SHP77 treated with DMSO at 0.1 percent for 48 hours (cell line): ENCODE measurements around the gene NDUFC1.
"Not testable (repeated sequence)": the region's sequence is repeated elsewhere in the genome, so short reads cannot be mapped to it uniquely, and the experiment has no call there.

Experiments used
- DNase-seq: peaks from one replicate; lab custom pipeline; 2025; lab: John Stamatoyannopoulos, UW

The NDUFC1 gene

GRCh38 chr4:139301821-139302611 lies at the start of gene NDUFC1:
NDUFC1 (minus strand) TSS chr4:139302477; CDS start chr4:139295798, 6,679 bp downstream.
- no peak for DNase-seq

- no peak for DNase-seq
Measured at GRCh38 chr4:139337612-139338011, 35.3 kb upstream of the NDUFC1 start.

GRCh38 chr4:139333046-139333445 lies 30.8 kb upstream of the NDUFC1 start:
- DNase-seq = no peak

GRCh38 chr4:139331185-139331584 lies 28.9 kb upstream of the NDUFC1 start:
- DNase-seq = no peak

DNA sequence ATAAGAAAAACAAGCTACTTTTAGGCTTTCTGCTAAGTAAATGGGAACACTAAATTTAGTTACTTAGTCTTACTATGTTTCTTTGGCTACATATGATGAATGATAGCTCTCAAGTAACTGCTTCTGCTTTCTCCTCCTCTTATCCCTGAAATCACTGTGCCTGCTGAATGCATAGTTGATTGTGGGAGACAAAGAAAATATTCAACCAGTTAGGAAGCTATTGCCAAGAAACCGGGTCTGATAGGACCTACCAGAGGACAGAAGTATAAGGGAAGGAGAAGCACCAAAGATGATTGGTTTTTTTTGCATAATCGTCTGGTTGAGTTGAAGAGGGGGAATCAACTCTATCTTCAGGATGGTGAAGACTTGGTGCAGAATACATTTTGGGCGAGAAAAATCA lies 28.0 kb upstream of the NDUFC1 start:
- DNase-seq = no peak

GRCh38 chr4:139329665-139330200 lies 27.5 kb upstream of the NDUFC1 start:
- DNase-seq = no peak

- no peak for DNase-seq
Measured at GRCh38 chr4:139324620-139325019, 22.3 kb upstream of the NDUFC1 start.

- DNase-seq = not testable (repeated sequence)
Measured at GRCh38 chr4:139322541-139322940, 20.3 kb upstream of the NDUFC1 start.

GRCh38 chr4:139322070-139322469 lies 19.8 kb upstream of the NDUFC1 start:
- not testable (repeated sequence) for DNase-seq

- no peak for DNase-seq
Measured at GRCh38 chr4:139319571-139319970, 17.3 kb upstream of the NDUFC1 start.

DNA sequence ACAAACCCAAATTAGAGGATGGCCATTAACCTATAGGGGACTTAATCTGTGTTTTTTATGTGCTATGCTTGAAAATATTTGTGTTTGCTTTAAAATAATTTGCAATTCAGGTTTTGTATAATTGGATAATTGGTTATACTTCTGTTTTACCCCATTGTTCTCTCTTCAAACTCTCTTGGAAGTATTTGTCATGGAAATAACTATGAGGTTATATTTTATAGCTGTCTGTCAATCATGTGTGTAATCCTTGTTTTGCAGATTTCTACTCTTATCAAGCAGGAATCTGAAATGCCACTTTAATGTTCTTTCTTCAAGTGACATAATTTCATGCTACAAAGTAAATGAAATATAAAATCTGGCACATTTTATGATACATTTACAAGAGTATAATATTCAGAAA lies 15.4 kb upstream of the NDUFC1 start:
- no peak for DNase-seq

- no peak for DNase-seq
Measured at GRCh38 chr4:139316733-139317132, 14.5 kb upstream of the NDUFC1 start.

DNA sequence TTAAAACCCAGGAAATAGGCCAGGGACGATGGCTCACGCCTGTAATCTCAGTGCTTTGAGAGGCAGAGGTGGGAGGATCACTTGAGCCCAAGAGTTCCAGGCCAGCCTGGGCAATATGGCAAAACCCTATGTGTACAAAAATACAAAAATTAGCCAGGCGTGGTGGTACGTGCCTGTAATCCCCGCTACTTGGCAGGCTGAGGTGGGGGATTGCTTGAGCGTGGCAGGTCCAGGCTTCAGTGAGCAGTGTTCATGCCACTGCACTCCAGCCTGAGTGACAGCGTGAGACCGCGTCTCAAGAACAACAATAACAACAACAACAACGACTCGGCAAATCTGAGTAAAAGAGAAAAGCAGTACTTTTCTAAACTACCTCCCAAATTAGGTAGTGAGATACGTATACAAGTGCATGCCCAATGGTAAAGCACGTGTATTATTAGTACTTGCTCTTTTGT lies 13.0 kb upstream of the NDUFC1 start:
- DNase-seq = no peak

DNA sequence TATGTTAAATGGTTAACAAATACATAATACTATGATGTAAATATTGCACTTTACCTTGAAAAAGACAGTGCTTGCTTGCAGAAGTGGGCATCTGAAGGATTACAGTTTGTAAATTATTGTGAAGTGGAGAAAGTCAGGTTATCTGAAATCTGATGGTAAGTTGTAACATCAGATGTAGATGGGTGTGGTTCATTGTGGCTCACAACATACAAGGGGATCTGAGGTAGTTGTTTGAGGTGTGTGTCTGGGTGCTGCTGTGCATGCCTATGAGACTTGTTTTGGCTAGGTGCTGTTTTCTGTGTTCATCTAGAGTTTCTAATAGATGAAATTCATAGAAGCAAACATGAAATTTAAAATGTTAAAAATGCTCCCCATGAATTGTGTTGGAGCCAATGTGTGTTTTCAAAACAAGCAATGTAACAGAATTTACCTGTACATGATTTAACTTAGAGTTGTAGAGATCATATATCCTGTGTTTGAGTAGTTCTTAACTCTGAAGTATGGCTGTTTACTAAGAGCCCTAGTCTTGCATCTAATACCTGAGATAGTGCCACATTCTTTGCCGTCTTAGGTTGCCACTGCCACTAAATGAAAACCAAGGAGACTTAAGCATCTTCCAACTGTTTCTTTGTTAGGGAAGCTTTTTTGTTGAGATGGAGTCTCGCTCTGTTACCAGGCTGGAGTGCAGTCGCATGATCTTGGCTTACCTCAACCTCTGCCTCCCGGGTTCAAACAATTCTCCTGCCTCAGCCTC lies 11.9 kb upstream of the NDUFC1 start:
- no peak for DNase-seq

DNA sequence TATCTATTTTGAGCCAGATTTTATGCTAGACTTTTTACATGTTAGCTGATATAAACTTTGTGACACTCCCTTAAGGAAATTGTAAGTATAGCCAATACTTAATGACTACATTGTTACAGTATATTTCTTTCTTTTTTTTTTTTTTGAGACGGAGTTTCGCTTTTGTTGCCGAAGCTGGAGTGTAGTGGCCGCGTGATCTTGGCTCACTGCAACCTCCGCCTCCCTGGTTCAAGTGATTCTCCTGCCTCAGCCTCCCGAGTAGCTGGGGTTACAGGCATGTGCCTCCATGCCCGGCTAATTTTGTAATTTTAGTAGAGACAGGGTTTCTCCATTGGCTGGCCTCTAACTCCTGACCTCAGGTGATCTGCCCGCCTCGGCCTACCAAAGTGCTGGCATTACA lies 11.1 kb upstream of the NDUFC1 start:
- DNase-seq = not testable (repeated sequence)

DNA sequence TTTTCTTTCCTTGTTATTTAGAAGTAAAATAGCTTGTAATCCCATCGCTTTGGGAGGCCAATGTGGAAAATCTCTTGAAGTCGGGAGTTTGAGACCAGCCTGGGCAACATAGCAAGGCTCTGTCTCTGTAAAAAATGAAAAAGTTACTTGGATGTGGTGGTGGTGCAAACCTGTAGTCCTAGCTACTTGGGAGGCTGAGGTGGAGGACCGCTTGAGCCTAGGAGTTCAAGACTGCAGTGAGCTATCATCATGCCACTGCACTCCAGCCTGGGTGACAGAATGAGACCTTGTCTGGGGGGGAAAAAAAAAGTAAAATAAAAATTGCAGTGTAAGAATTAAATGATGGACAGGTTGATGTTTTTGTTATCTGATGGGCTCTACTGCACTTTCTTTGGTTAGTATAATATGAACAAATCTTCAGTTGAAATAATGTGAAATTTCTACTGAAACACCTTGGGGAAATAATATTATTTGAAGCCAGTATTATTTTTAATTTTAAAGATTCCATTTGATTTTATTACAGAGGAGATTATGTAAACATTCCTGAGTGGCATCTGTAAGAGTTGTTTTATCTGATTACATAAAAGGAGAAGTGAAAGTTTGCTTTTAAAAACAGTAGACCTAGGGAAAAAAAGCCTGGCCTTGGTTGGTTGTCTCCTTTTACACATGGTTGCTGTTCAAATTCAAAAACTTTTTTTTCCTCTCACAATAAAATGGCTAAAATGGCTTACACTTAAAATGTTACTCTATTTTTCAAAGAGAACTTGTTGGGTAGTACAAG lies 10.5 kb upstream of the NDUFC1 start:
- DNase-seq = no peak

DNA sequence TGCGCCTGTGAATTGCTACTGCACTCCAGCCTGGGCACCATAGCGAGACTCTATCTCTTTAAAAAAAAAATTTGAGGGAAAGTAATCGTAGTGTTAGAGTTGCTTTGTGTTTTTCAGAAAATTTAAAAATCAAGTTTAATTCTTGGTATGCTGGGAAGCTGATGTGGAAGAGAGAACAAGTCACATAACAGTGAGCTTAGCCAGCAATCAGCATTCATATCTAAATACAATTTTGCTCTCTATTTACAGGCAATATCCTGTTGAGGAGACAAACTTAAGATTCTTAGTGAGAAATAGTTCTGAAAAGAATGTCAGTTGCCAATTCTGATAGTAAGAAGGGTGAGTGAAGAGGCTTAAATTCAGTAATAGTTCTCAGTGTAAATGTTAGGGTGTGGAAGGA lies 9.6 kb upstream of the NDUFC1 start:
- DNase-seq = no peak

DNA sequence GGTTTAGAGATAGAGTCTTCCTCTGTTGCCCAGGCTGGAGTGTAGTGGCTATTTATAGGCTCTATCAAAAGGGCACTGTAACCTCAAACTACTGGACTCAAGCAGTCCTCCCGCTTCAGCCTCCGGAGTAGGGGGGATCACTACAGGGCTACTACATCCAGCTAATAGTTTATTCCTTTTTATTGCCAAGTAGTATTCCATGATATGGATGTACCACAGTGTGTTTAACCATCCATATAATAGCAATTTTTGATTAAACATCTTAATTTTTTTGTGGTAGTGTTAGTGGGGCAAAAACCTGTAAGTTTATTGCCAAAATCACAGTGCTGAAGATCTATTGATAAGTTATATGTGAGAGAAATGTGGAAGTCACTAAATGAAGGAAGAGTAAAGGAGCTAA lies 2.6 kb upstream of the NDUFC1 start:
- DNase-seq = no peak

DNA sequence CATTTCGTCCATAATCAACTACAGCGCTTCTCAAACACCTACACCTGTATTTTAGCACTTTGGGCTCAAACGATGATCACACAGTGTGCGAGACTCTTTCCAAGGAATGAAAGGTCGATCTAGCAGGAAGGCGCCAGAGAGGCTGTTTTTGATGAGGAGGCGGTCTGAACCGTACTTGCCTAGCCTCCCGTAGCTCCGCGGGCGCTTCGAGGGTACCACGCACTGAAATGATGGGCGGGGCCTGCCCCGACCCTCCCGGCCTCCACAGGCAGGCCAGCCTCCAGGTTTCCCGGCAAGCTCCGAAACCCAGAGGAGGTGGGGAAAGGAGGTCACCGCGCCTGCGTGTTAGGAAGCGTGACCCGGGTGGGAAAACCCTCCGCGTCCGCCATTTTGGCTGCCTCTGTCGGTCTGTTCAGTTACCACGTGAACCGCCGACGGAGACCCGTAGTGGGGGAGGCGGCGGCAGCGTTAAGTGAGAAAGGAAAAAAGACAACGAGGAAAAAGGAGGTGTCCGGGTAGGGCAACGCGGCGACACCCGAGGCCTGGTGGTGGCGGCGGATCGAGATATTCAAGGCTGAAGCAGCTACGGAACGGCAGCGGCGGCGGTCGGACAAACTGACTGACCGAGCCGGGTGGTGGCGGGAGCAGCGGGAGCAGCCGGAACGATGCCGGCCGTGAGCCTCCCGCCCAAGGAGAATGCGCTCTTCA lies 1.0 kb downstream of the NDUFC1 start, which contains the start of gene NAA15:
Gene NAA15, plus strand, starts transcription at position 393 of the 708 bp plus-strand sequence. Its CDS starts 273 bp downstream, at position 666.
- peak; percentile 83 for DNase-seq

GRCh38 chr4:139300431-139301112 lies 1.7 kb downstream of the NDUFC1 start:
- DNase-seq = peak; percentile 46

DNA sequence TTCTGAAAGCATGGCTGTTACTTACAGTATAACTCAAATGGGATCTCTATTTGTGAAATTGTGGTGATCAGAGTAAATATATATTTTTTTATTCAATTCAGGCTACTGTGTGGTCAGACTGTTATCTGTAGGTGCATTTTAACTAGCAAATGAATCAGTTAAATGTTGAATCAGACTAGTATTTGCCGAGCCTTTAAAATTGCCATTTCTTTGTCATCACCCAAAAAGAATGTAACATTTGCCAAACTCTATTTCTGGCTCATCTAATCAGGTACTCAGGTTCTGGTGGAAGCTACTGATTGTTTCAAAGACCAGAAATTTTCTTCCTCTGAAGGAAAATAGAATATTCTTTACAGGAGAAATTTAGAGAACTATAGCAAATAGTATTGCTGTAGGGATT lies 2.7 kb downstream of the NDUFC1 start:
- DNase-seq = no peak
